GM23248 (cell line): ENCODE measurements around the gene AVPR2. TPM values are rescaled to one million over a fixed set of nuclear protein-coding genes. Genes with fewer than 3 reads are reported as not detected.
A peak's percentile ranks its signal among the peaks of the same experiment; 100 is the strongest.

ENCODE experiments used
- DNase-seq: peaks from one replicate; pipeline ENCODE4 v3.0.0-alpha.2; 2015
- H2AFZ ChIP-seq: fragments of 200-600 bp; sonication (generic); 2 replicates; pipeline ENCODE4 v1.6.1; 2016; ENCODE audit warnings: antibody characterized with exemption
- H3F3A ChIP-seq: fragments of 200-600 bp; sonication (generic); 2 replicates; pipeline ENCODE4 v1.6.1; 2016; ENCODE audit warnings: mild to moderate bottlenecking, antibody characterized with exemption, mixed run types; ENCODE audit not compliant: insufficient read depth
- H3K27ac ChIP-seq: fragments of 200-600 bp; sonication (generic); 2 replicates; pipeline ENCODE4 v1.5.1; 2016; ENCODE audit warnings: mild to moderate bottlenecking
- H3K27me3 ChIP-seq: fragments of 200-600 bp; sonication (generic); replicated peaks from 2 replicates; pipeline ENCODE4 v1.6.1; 2016; ENCODE audit warnings: mild to moderate bottlenecking; ENCODE audit not compliant: insufficient read depth
- H3K36me3 ChIP-seq: fragments of 200-600 bp; sonication (generic); 2 replicates; pipeline ENCODE4 v1.6.1; 2016; ENCODE audit warnings: low read depth, mild to moderate bottlenecking
- H3K4me1 ChIP-seq: fragments of 200-600 bp; sonication (generic); 2 replicates; pipeline ENCODE4 v1.6.1; 2016; ENCODE audit warnings: mild to moderate bottlenecking; ENCODE audit not compliant: insufficient read depth
- H3K4me2 ChIP-seq: fragments of 200-600 bp; sonication (generic); one replicate; pipeline ENCODE4 v1.6.1; 2016; ENCODE audit warnings: mild to moderate bottlenecking; ENCODE audit not compliant: unreplicated experiment
- H3K4me3 ChIP-seq: fragments of 200-600 bp; sonication (generic); 2 replicates; pipeline ENCODE4 v1.5.1; 2016; ENCODE audit warnings: mild to moderate bottlenecking
- H3K79me2 ChIP-seq: fragments of 200-600 bp; sonication (generic); 2 replicates; pipeline ENCODE4 v1.6.1; 2016; ENCODE audit warnings: mild to moderate bottlenecking; ENCODE audit not compliant: insufficient read depth
- H3K9ac ChIP-seq: fragments of 200-600 bp; sonication (generic); 2 replicates; pipeline ENCODE4 v1.6.1; 2016; ENCODE audit warnings: mild to moderate bottlenecking
- H3K9me2 ChIP-seq: fragments of 200-600 bp; sonication (generic); 2 replicates; pipeline ENCODE4 v1.6.1; 2016; ENCODE audit warnings: mixed run types, mild to moderate bottlenecking, moderate library complexity; ENCODE audit not compliant: insufficient read depth
- H3K9me3 ChIP-seq: fragments of 200-600 bp; sonication (generic); one replicate; pipeline ENCODE4 v1.6.1; 2017; ENCODE audit warnings: low read depth
- H4K20me1 ChIP-seq: fragments of 200-600 bp; sonication (generic); 2 replicates; pipeline ENCODE4 v1.6.0; 2016; ENCODE audit not compliant: insufficient read depth
- EZH2 ChIP-seq: fragments of 200-600 bp; sonication (generic); IDR thresholded peaks from 2 replicates; pipeline ENCODE4 v1.6.1; 2018; ENCODE audit warnings: antibody characterized with exemption, mild to moderate bottlenecking; ENCODE audit not compliant: insufficient read depth, poor library complexity, severe bottlenecking
- EZH2phosphoT487 ChIP-seq: fragments of 200-600 bp; sonication (generic); IDR thresholded peaks from 2 replicates; pipeline ENCODE4 v1.6.1; 2018; ENCODE audit warnings: antibody characterized with exemption, moderate library complexity, mild to moderate bottlenecking, low read depth; ENCODE audit not compliant: insufficient read depth
- WGBS, 2 experiments: methylation state at CpG; one replicate each; pipeline ENCODE4 v1.1.6; 2015 to 2017; ENCODE audit warnings: low lambda C conversion rate in 2 of 2, low coverage in 1 of 2; ENCODE audit errors: missing lambda C conversion rate in 2 of 2; 5-methylcytosine and 5-hydroxymethylcytosine counted together
- in situ Hi-C: fragments of 300-500 bp; cut with MboI; formaldehyde crosslinking; loops from 2 replicates; pipeline ENCODE4 v1.15.0; 2020
- polyA plus RNA-seq: library from polyadenylated mRNA; unstranded; fragments of >200 nt; fragmentation: Nextera tagmentation; extraction: Ambion mirVana; gene quantifications from 2 replicates; pipeline ENCODE4 v1.2.1, GENCODE V29; 2016
- total RNA-seq: library from RNA; depleted of rRNA; stranded (reverse); fragments of >200 nt; shearing (Covaris generic); gene quantifications from 2 replicates; pipeline ENCODE4 v1.2.3, GENCODE V29; 2014

Gene AVPR2
- total and polyA plus RNA-seq, 2 experiments from 2014 or later = not detected

DNA sequence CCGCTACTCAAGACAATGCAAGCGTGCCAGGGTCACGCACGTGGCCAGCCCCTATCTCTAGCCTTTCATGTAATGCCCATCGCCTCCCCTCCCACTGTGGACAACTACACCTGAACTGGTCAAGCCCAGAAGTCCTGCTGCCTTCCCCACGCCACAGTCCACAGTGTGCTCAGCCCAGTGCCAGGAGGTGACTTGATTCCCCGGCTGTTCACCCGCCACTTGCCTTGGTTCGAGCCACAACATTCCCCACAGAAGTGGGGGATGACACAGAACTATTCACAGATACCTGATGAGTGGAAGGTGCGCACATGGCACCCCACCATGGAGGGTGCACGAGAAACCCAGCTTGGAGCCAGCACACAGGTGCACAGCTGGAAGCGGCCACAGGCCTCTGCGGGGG is 14.8 kb downstream of the AVPR2 start:
- 88 to 93% methylated on average over 6 to 13 of the region's 13 CpGs for WGBS, 2 experiments
- Histone ChIP-seq H3K9me3 (no peaks in the 10 kb centered on the region), H3K27ac (no peak overlapping the region), H3K36me3 (no peaks in the 10 kb centered on the region), H3K9me2 (no peaks in the 10 kb centered on the region), H3F3A (no peaks in the 10 kb centered on the region), H3K9ac (no peak overlapping the region), H3K4me3 (no peak overlapping the region), H4K20me1 (no peaks in the 10 kb centered on the region), H3K4me1 (no peaks in the 10 kb centered on the region), H3K4me2 (no peak overlapping the region), H2AFZ (no peak overlapping the region), H3K27me3 (no peaks in the 10 kb centered on the region), H3K79me2 (no peaks in the 10 kb centered on the region)
- no peak for DNase-seq
- no peak for TF ChIP-seq EZH2phosphoT487
- TF ChIP-seq EZH2 = no peak
- in situ Hi-C loops = no loop called here

DNA sequence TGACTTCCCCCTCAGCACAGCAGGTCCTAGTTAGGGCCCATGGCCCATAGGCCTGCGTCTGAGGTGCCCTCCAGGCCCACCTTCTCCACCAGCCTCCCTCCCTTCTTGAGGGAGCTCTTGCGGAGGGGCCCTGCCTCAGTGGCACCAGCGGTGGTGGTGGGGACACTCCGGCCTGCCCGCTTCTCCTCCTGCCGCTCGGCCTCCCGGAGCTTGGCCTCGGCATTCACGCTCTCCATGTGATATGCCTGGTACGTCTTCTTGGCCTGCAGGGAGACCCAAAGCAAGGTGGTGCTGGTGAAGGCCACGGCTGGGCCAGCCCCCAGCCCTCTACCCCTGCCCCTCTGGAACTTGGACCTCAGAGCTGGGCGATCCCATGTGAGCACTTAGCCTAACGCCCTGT is 16.1 kb downstream of the AVPR2 start:
- no peak overlapping the region for H3K4me2 ChIP-seq
- DNase-seq = no peak
- H3K27ac ChIP-seq = no peak overlapping the region
- 87 to 100% methylated on average over 1 to 11 of the region's 14 CpGs for WGBS, 2 experiments
- no peak overlapping the region for H3K9ac ChIP-seq
- H4K20me1 ChIP-seq = no peaks in the 10 kb centered on the region
- no peak overlapping the region for H3K4me3 ChIP-seq
- no peaks in the 10 kb centered on the region for H3K27me3 ChIP-seq
- H3K79me2 ChIP-seq = no peaks in the 10 kb centered on the region
- TF ChIP-seq EZH2 = no peak
- no peaks in the 10 kb centered on the region for H3K9me3 ChIP-seq
- H3K36me3 ChIP-seq = no peaks in the 10 kb centered on the region
- H3K4me1 ChIP-seq = no peaks in the 10 kb centered on the region
- in situ Hi-C loops = no loop called here
- H3K9me2 ChIP-seq = no peaks in the 10 kb centered on the region
- no peaks in the 10 kb centered on the region for H3F3A ChIP-seq
- no peak overlapping the region for H2AFZ ChIP-seq

DNA sequence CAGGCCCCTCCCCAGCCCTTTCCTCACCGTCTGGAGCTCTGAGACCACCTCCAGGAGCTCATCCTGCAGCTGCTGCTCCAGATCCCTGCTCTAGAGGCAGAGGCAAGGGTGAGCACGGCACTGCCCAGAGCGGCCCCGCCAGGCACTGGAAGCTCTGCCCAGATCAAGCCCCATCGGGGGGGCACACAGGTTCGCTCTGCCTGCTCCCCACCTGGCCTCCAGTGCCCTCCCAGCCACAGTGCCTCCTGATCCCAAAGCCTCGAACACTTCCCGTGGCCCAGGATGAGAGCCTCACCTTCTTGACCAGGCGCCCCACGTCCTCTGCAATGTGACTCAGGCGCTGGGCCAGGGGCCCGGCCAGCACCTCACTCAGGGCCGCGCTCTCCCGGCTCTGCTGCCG is 16.6 kb downstream of the AVPR2 start:
- Histone ChIP-seq H3K4me2 (no peak overlapping the region), H3K27ac (no peak overlapping the region), H3F3A (no peaks in the 10 kb centered on the region), H3K27me3 (no peaks in the 10 kb centered on the region), H3K9me3 (no peaks in the 10 kb centered on the region), H2AFZ (0 out of 2 replicates have a peak overlapping the region, but pooled peaks have one; percentile 48), H3K9me2 (no peaks in the 10 kb centered on the region), H3K36me3 (no peaks in the 10 kb centered on the region), H3K9ac (no peak overlapping the region), H3K79me2 (no peaks in the 10 kb centered on the region), H4K20me1 (no peaks in the 10 kb centered on the region), H3K4me3 (no peak overlapping the region), H3K4me1 (no peaks in the 10 kb centered on the region)
- TF ChIP-seq EZH2 (no peak), EZH2phosphoT487 (no peak)
- peak; percentile 43 for DNase-seq
- 54 to 92% methylated on average over 4 to 8 of the region's 16 CpGs for WGBS, 2 experiments
- in situ Hi-C loops = no loop called here

DNA sequence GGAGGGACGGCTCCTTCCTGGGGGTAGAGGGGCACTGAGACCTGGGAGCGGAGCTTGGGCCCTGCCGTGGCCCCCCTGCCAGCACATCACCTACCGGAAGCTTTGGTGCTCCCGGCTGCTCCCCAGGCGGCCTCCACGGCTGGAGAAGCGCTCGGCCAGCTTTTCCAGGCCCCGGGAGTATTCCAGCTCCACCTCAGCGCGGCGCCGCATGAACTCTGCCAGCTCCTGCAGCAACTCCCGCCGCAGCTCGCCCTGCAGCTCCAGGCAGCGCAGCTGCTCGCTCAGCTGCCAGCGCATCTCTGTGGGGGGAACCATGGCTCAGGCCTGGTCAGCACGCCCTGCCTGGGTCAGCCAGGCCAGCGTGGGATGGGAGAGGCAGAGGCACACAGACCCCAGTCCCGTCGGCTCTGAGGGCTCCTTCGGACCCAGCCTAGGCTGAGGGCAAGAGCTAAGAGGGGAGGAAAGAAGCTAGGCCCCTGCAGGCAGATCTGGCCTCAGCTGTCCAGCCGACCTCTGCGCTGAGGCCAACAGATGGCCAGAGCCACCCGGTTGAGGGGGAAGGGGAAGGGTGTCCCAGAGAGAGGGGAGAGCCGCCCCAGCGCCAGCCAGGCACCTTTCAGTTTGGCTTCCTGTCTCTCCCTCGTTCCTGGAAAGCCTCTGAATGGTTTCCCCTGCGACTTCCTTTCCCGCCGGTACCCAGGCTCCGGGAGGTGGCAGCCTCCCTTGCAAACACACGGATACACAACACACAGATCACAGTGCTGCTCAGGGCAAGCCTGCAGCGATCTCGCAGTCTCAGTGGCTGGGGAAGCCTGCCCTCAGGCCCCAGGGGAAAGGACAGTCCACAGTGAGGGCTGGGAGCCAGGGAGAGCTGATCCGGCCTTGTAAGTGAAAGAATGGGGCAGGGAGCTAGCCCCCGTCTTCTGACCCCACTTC is 17.3 kb downstream of the AVPR2 start:
- Histone ChIP-seq H3K9me3 (no peaks in the 10 kb centered on the region), H3K4me1 (no peaks in the 10 kb centered on the region), H3K36me3 (no peaks in the 10 kb centered on the region), H3K4me3 (no peak overlapping the region), H3K79me2 (no peaks in the 10 kb centered on the region), H3K27me3 (no peaks in the 10 kb centered on the region), H3K9me2 (no peaks in the 10 kb centered on the region), H3K4me2 (no peak overlapping the region), H3K9ac (no peak overlapping the region), H4K20me1 (no peaks in the 10 kb centered on the region), H3F3A (no peaks in the 10 kb centered on the region), H3K27ac (no peak overlapping the region), H2AFZ (0 out of 2 replicates have a peak overlapping the region, but pooled peaks have one; percentile 48)
- peak; percentile 45 for DNase-seq
- WGBS, 2 experiments = 28 to 46% methylated on average over 12 to 24 of the region's 40 CpGs
- TF ChIP-seq EZH2phosphoT487 = no peak
- in situ Hi-C loops = no loop called here
